Medulla oblongata (tissue), 1 donor: ENCODE measurements around the gene HJURP.

ENCODE experiments used
- DNase-seq: peaks from one replicate; pipeline ENCODE4 v3.0.0-alpha.2; 2015; ENCODE audit errors: extremely low spot score

The HJURP gene

DNA sequence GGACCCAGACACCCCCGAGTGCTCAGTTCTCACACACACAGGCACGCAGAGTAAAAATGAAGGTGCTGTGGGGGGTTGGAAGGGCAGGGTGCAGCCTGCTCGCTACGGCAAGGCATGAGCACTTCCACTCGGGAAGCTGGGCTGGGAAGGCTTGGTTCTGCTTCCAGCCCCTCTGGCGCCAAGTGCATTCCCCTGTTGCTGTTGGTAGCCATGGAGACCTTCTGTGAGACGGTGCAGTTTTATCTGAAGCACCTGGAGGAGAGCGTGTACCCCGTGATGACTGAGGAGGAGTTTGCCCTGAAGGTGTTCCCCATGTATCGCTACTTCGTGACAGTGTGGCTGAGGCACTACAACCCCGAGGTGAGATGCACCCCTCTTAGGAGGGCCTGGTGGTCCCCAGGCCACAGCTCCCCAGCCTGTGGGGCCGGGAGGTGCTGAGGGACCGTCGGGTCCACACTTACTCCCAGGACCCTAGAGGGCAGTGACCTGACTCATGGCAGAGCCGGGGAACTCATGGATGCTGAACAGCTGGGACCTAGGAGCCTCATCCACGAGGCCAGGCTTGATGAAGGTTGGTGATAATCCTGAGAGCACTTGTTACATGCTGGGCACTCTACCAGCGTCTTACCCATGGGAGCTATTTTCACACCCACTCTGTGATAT, 60.7 kb downstream of the HJURP start:
- no peak for DNase-seq

DNA sequence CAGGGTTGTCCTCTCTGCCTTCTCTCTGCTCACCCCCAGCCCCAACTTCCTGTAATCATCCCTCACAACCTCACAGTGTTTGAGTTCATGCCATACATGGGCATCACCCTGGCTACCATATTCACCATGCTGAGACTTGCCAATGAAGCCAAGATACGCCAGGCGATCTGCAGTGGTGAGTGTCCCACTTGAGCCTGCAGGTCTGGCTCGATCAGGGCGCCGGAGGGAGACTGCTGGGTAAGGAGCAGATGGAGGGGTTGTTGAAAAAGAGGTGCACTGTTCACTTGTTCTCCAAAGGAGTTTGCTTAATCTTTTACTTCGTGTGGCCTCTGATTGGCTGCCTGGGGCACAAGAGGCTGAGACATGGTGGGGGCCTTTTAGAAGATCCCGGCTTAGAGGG, 61.6 kb downstream of the HJURP start:
- DNase-seq, result no peak

DNA sequence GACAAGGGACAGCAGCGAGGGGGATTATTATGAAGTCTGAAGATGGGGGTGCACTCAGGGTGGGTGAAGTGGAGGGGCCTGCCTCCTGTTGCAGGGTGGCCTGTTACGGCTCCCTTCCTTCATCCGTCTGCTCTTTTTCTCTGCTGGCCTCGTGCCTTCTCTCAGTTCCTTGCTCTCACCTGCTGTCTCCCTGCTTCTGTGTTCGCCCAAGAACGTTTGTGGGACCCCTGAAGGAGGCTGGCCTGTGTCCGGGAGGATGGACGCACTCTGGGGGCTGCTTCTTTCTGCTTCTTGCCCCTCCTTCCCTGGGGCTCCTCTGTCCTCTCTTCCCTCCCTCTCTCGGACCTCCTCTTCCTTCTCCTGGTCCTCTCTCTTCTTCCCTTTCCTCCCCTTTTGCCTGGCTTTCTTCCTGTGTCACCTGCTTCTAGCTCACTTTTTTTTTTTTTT, 62.4 kb downstream of the HJURP start:
- no peak for DNase-seq

DNA sequence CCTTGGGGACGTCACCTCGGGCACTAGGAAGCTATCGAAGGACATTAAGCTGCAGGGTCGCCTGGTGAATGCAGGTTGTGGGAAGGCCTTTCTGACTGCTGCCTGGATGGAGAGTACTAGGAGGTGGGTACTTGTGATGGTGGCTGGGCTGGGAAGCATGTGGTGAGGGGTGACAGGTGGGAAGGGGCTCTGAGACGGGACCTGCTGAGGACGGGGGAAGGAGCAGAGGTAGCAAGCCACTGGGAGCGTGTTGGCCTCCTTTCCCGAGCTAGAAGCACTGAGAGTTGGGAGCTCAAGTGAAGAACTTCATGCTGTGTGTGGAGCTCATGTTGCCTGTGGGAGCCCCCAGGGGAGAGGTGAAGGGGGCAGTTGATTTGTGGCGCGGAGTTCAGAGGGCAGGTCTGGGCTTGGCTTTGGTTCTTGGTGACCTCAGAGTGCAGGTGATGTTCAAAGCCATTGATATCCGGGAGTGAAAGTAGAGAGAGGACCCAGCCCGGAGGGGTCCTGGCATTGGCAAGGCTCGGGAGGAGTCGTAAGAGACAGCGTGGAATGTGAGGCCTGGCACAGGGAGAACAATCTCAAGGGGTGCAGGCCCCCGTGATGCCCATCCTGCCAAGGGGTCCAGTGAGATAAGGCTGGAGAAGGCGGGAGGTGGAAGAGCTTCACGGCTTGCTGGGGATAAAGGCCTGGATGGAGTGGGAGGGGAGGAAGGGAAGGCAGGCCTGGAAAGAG, 63.0 kb downstream of the HJURP start:
- DNase-seq, result no peak

DNA sequence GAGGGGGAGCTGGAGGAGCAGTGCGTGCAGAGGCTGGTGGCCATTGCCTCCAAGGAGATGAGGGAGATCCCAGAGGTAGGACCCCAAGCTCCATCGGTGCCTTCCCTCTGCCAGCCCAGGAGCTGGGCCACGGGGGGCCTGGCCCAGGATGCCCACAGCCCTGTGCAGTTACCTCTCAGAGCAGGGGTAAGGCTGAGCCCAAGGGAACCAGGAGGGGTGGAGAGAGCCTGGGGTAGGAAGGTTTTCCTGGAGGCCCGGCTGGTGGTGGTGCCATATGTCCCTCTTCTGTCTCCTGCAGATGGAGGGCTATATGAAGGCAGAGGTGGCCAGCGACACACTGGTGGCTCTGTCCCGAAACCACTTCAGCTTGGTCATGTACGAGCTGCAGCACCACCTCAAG, 64.8 kb downstream of the HJURP start:
- DNase-seq, result no peak
